GM19324 (cell line): ENCODE data around the gene CASP10.
"Not testable (repeated sequence)": the region's sequence is repeated elsewhere in the genome, so short reads cannot be mapped to it uniquely, and the experiment has no call there.

ENCODE experiments used
- ATAC-seq: cut with Tn5 transposase; IDR thresholded peaks from one replicate; pipeline ENCODE4 v1.9.1; 2021; ENCODE audit warnings: mild to moderate bottlenecking, moderate library complexity; ENCODE audit not compliant: unreplicated experiment, low FRiP score

Gene CASP10

GRCh38 chr2:201228271-201228911, 45.5 kb downstream of the CASP10 start:
- ATAC-seq, result no peak

GRCh38 chr2:201228912-201229290, 46.0 kb downstream of the CASP10 start:
- no peak for ATAC-seq

GRCh38 chr2:201231781-201232466, 49.0 kb downstream of the CASP10 start:
- ATAC-seq, result peak; percentile 40

- ATAC-seq, result no peak
Observed at GRCh38 chr2:201232467-201232815, 49.5 kb downstream of the CASP10 start.

GRCh38 chr2:201233192-201233811, 50.4 kb downstream of the CASP10 start:
- peak; percentile 84 for ATAC-seq

- ATAC-seq, result peak; percentile 22
Observed at GRCh38 chr2:201233812-201234662, 51.1 kb downstream of the CASP10 start.

- no peak for ATAC-seq
Observed at GRCh38 chr2:201234663-201235135, 51.8 kb downstream of the CASP10 start.

GRCh38 chr2:201235860-201236811, 53.2 kb downstream of the CASP10 start:
- no peak for ATAC-seq

GRCh38 chr2:201237486-201238123, 54.7 kb downstream of the CASP10 start:
- no peak for ATAC-seq

- ATAC-seq, result not testable (repeated sequence)
Observed at GRCh38 chr2:201239167-201239935, 56.4 kb downstream of the CASP10 start.

GRCh38 chr2:201242571-201243277, 59.8 kb downstream of the CASP10 start:
- no peak for ATAC-seq

GRCh38 chr2:201244829-201245228, 61.9 kb downstream of the CASP10 start:
- ATAC-seq, result no peak

- no peak for ATAC-seq
Observed at GRCh38 chr2:201246280-201246679, 63.3 kb downstream of the CASP10 start.

GRCh38 chr2:201248288-201248844, 65.4 kb downstream of the CASP10 start:
- no peak for ATAC-seq

GRCh38 chr2:201249889-201250288, 66.9 kb downstream of the CASP10 start:
- no peak for ATAC-seq

GRCh38 chr2:201250741-201251140, 67.8 kb downstream of the CASP10 start:
- no peak for ATAC-seq

- no peak for ATAC-seq
Observed at GRCh38 chr2:201254081-201254730, 71.3 kb downstream of the CASP10 start.
